ENCODE measurements around the gene RIMKLA.

Gene RIMKLA

GRCh38 chr1:42431514-42431913, 50.9 kb downstream of the RIMKLA start:
- no peak for DNase-seq (ENCODE audit: low spot score)
- no peak for TF ChIP-seq CTCF (conservative IDR thresholded peaks at IDR 0.05; ENCODE audit: low read depth)
- H3K27ac ChIP-seq, result no peak overlapping the region
- CTCF ChIA-PET, result no interaction called here
- POLR2A ChIA-PET (ENCODE audit: low non-redundant PET), result no interaction called here

GRCh38 chr1:42432714-42433113, 52.1 kb downstream of the RIMKLA start:
- POLR2A ChIA-PET (ENCODE audit: low non-redundant PET), result no interaction called here
- CTCF ChIA-PET, result interaction anchor here (0.6 kb wide), 1 partner anchor 9 kb away, joined by 3 read pairs; no protein-coding TSS in a partner anchor
- H3K27ac ChIP-seq, result no peak overlapping the region
- TF ChIP-seq CTCF (conservative IDR thresholded peaks at IDR 0.05; ENCODE audit: low read depth), result no peak
- no peak for DNase-seq (ENCODE audit: low spot score)

GRCh38 chr1:42433369-42433768, 52.8 kb downstream of the RIMKLA start:
- DNase-seq (ENCODE audit: low spot score), result no peak
- CTCF ChIA-PET, result interaction anchor here (0.6 kb wide), 1 partner anchor 10 kb away, joined by 3 read pairs; no protein-coding TSS in a partner anchor
- no peak for TF ChIP-seq CTCF (conservative IDR thresholded peaks at IDR 0.05; ENCODE audit: low read depth)
- H3K27ac ChIP-seq, result no peak overlapping the region
- POLR2A ChIA-PET (ENCODE audit: low non-redundant PET), result no interaction called here

GRCh38 chr1:42434340-42434739, 53.7 kb downstream of the RIMKLA start:
- DNase-seq (ENCODE audit: low spot score), result no peak
- POLR2A ChIA-PET (ENCODE audit: low non-redundant PET), result interaction anchor here (0.6 kb wide), 1 partner anchor 269 kb away, joined by 3 read pairs; no protein-coding TSS in a partner anchor
- TF ChIP-seq CTCF (conservative IDR thresholded peaks at IDR 0.05; ENCODE audit: low read depth), result no peak
- H3K27ac ChIP-seq, result no peak overlapping the region
- CTCF ChIA-PET, result interaction anchor here (0.5 to 0.6 kb wide), 3 partner anchors 88 to 258 kb away, joined by 3 read pairs; no protein-coding TSS in a partner anchor

- ChIA-PET CTCF (no interaction called here), POLR2A (ENCODE audit: low non-redundant PET) (no interaction called here)
- TF ChIP-seq CTCF (conservative IDR thresholded peaks at IDR 0.05; ENCODE audit: low read depth), result no peak
- peak; percentile 77 for DNase-seq (ENCODE audit: low spot score)
- H3K27ac ChIP-seq, result no peak overlapping the region
Measured at GRCh38 chr1:42439940-42440339, 59.3 kb downstream of the RIMKLA start.

GRCh38 chr1:42442662-42443061, 62.1 kb downstream of the RIMKLA start:
- POLR2A ChIA-PET (ENCODE audit: low non-redundant PET), result no interaction called here
- no peak for DNase-seq (ENCODE audit: low spot score)
- H3K27ac ChIP-seq, result no peak overlapping the region
- TF ChIP-seq CTCF (conservative IDR thresholded peaks at IDR 0.05; ENCODE audit: low read depth), result no peak
- CTCF ChIA-PET, result no interaction called here

- no peak overlapping the region for H3K27ac ChIP-seq
- ChIA-PET POLR2A (ENCODE audit: low non-redundant PET) (no interaction called here), CTCF (no interaction called here)
- TF ChIP-seq CTCF (conservative IDR thresholded peaks at IDR 0.05; ENCODE audit: low read depth), result no peak
- DNase-seq (ENCODE audit: low spot score), result no peak
Measured at GRCh38 chr1:42449256-42449655, 68.7 kb downstream of the RIMKLA start.

Measured in RWPE1 (cell line).